Upper lobe of left lung (tissue), 6 donors: ENCODE data around the gene TOX4. TPM values are rescaled to one million over a fixed set of nuclear protein-coding genes. Genes with fewer than 3 reads are reported as not detected.

Source experiments
- ATAC-seq, 2 donors: fragments of 200-7000 bp; cut with Tn5 transposase; one replicate each; pipeline ENCODE4 v1.9.1; 2022; ENCODE audit warnings: mild to moderate bottlenecking in 2 of 2, moderate library complexity in 2 of 2; ENCODE audit not compliant: low FRiP score in 2 of 2
- DNase-seq, 2 donors: peaks; one replicate each; pipeline ENCODE4 v3.0.0-alpha.2; 2019 to 2020
- H3K27ac ChIP-seq, 4 donors: fragments of 200-600 bp; sonication (generic); one replicate each; pipeline ENCODE4 v1.5.1; 2016 to 2019
- H3K27me3 ChIP-seq, 4 donors: fragments of 200-600 bp; sonication (generic); one replicate each; pipeline ENCODE4 v1.5.1; 2017 to 2019
- H3K36me3 ChIP-seq, 4 donors: fragments of 200-600 bp; sonication (generic); one replicate each; pipeline ENCODE4 v1.5.1; 2016 to 2019
- H3K4me1 ChIP-seq, 4 donors: fragments of 200-600 bp; sonication (generic); one replicate each; pipeline ENCODE4 v1.5.1; 2018 to 2019
- H3K4me3 ChIP-seq, 4 donors: fragments of 200-600 bp; sonication (generic); one replicate each; pipeline ENCODE4 v1.5.1; 2017 to 2019; ENCODE audit warnings: mild to moderate bottlenecking in 2 of 4, moderate library complexity in 1 of 4
- H3K9me3 ChIP-seq, 4 donors: fragments of 200-600 bp; sonication (generic); one replicate each; pipeline ENCODE4 v1.5.1; 2018 to 2019
- CTCF ChIP-seq, 6 experiments: fragments of 450-650 bp in 4 of 6; fragments of 200-600 bp in 2 of 6; sonication (generic) in 2 of 6; IDR thresholded peaks; one replicate each; pipeline ENCODE4 v1.5.1; 2016 to 2019; ENCODE audit warnings: antibody characterized with exemption in 6 of 6
- EP300 ChIP-seq, 4 donors: sonication (generic); formaldehyde crosslinking; IDR thresholded peaks; one replicate each; pipeline ENCODE4 v1.5.1; 2017; ENCODE audit warnings: antibody characterized with exemption in 4 of 4, control low read depth in 2 of 4
- POLR2A ChIP-seq, 4 donors: fragments of 450-650 bp; IDR thresholded peaks; one replicate each; pipeline ENCODE4 v1.5.1; 2016 to 2017; ENCODE audit warnings: antibody characterized with exemption in 4 of 4, mild to moderate bottlenecking in 2 of 4
- POLR2AphosphoS5 ChIP-seq, 2 donors: sonication (generic); formaldehyde crosslinking; IDR thresholded peaks; one replicate each; pipeline ENCODE4 v1.5.1; 2017; ENCODE audit warnings: antibody characterized with exemption in 2 of 2
- WGBS, 2 donors: methylation state at CpG; one replicate each; pipeline ENCODE4 v1.1.5; 2017 to 2018; 5-methylcytosine and 5-hydroxymethylcytosine counted together
- total RNA-seq, 6 donors: library from RNA; depleted of rRNA in 4 of 6; stranded (reverse); fragments of >200 nt in 4 of 6; gene quantifications; one replicate each; pipeline versions ENCODE4 v1.1.0 to v1.2.1, GENCODE V29; 2016 to 2021
- donor health status: DM: no; HTN: no; CAD: no; lungs with moderate emphysema.
- donor health status: DM: no; HTN: yes; CAD: no; lungs with severe emphysema.

TOX4 gene
- 10 to 100 TPM; 29.0 to 71.6 (median 62.0) TPM for total RNA-seq

- Histone ChIP-seq H3K9me3 (no peaks in the 10 kb centered on the region), H3K36me3 (peaks cover 7 to 44% (median 10%) of the 10 kb centered on the region in 4 donors), H3K27me3 (no peaks in the 10 kb centered on the region), H3K27ac (peak within 1 kb of the TSS; percentile 85 to 93 (median 90)), H3K4me3 (peak within 1 kb of the TSS; percentile 74 to 93 (median 86)), H3K4me1 (peaks cover 18 to 23% (median 21%) of the 10 kb centered on the region in 4 donors)
- peak in 1 of 4 donors; percentile 32 for TF ChIP-seq EP300 (IDR thresholded peaks at IDR 0.05)
- TF ChIP-seq CTCF (IDR thresholded peaks at IDR 0.05): peak; percentile 96 to 99 (median 97)
- peak in 3 of 4 donors; percentile 62 to 83 (median 82) for TF ChIP-seq POLR2A (IDR thresholded peaks at IDR 0.05)
- TF ChIP-seq POLR2AphosphoS5 (IDR thresholded peaks at IDR 0.05): peak; percentile 96 to 97
- 1% methylated on average over 47 to 49 of the region's 49 CpGs for WGBS, 2 donors
- ATAC-seq (peak; percentile 100), DNase-seq (peak; percentile 88 to 98)
These were observed at the start of gene TOX4, which contains the start of gene RAB2B for GRCh38 chr14:21476925-21477681. Gene TOX4 (plus strand): TSS chr14:21477195. CDS start chr14:21477279, 84 bp downstream. Gene RAB2B (minus strand): TSS chr14:21476959. CDS start chr14:21476872, 87 bp downstream.

GRCh38 chr14:21428930-21429329 is 48.1 kb upstream of the TOX4 start:
- TF ChIP-seq CTCF (IDR thresholded peaks at IDR 0.05): no peak
- no peak for TF ChIP-seq POLR2AphosphoS5 (IDR thresholded peaks at IDR 0.05)
- H3K27me3 ChIP-seq: no peaks in the 10 kb centered on the region
- WGBS, 2 donors: 87 to 100% methylated on average over 4 of the region's 4 CpGs
- no peak overlapping the region for H3K4me3 ChIP-seq
- H3K4me1 ChIP-seq: no peaks in the 10 kb centered on the region
- H3K9me3 ChIP-seq: no peaks in the 10 kb centered on the region
- peaks cover 39 to 77% (median 68%) of the 10 kb centered on the region in 4 donors for H3K36me3 ChIP-seq
- no peak overlapping the region for H3K27ac ChIP-seq
- DNase-seq: no peak
- ATAC-seq: no peak

- TF ChIP-seq EP300 (IDR thresholded peaks at IDR 0.05): no peak
- no peak for TF ChIP-seq CTCF (IDR thresholded peaks at IDR 0.05)
- no peak for TF ChIP-seq POLR2A (IDR thresholded peaks at IDR 0.05)
- TF ChIP-seq POLR2AphosphoS5 (IDR thresholded peaks at IDR 0.05): no peak
- Histone ChIP-seq H3K9me3 (no peaks in the 10 kb centered on the region), H3K27me3 (no peaks in the 10 kb centered on the region), H3K4me3 (no peak overlapping the region), H3K4me1 (peaks cover 9 to 14% (median 13%) of the 10 kb centered on the region in 4 donors), H3K27ac (no peak overlapping the region), H3K36me3 (peaks cover 29 to 55% (median 47%) of the 10 kb centered on the region in 4 donors)
- no peak for DNase-seq
- WGBS, 2 donors: 100% methylated on average over 1 of the region's 2 CpGs; no CpG with 5 or more reads in 1 of the 2 donors
- ATAC-seq: no peak
These were observed 45.9 kb upstream of the TOX4 start for GRCh38 chr14:21431126-21431525.

GRCh38 chr14:21436567-21437062 is 40.4 kb upstream of the TOX4 start:
- DNase-seq (no peak), ATAC-seq (no peak)
- H3K4me1 ChIP-seq: peaks cover 22 to 27% (median 25%) of the 10 kb centered on the region in 4 donors
- H3K27me3 ChIP-seq: no peaks in the 10 kb centered on the region
- 0 to 2% methylated on average over 9 to 11 of the region's 11 CpGs for WGBS, 2 donors
- H3K36me3 ChIP-seq: peaks cover 0 to under 1% (median 0%) of the 10 kb centered on the region in 4 donors
- H3K27ac ChIP-seq: peak overlapping the region; percentile 86 to 93 (median 89)
- H3K4me3 ChIP-seq: peak overlapping the region; percentile 73 to 90 (median 78)
- no peak for TF ChIP-seq POLR2A (IDR thresholded peaks at IDR 0.05)
- no peak for TF ChIP-seq CTCF (IDR thresholded peaks at IDR 0.05)
- TF ChIP-seq EP300 (IDR thresholded peaks at IDR 0.05): no peak
- TF ChIP-seq POLR2AphosphoS5 (IDR thresholded peaks at IDR 0.05): no peak
- H3K9me3 ChIP-seq: no peaks in the 10 kb centered on the region
